Vagina (tissue), 2 donors: ENCODE measurements around the gene CERT1. TPM values are rescaled to one million over a fixed set of nuclear protein-coding genes. Genes with fewer than 3 reads are reported as not detected.

ENCODE experiments used
- DNase-seq, 2 donors: peaks; one replicate each; pipeline ENCODE4 v3.0.0-alpha.2; 2017; ENCODE audit errors: extremely low spot score in 2 of 2
- H3K27ac ChIP-seq: fragments of 200-600 bp; sonication (generic); one replicate; pipeline ENCODE4 v1.5.1; 2019
- H3K27me3 ChIP-seq: fragments of 200-600 bp; sonication (generic); one replicate; pipeline ENCODE4 v1.5.1; 2019
- H3K36me3 ChIP-seq, 2 donors: fragments of 200-600 bp; sonication (generic); one replicate each; pipeline ENCODE4 v1.5.1; 2017 to 2019
- H3K4me1 ChIP-seq: fragments of 200-600 bp; sonication (generic); one replicate; pipeline ENCODE4 v1.5.1; 2019
- H3K4me3 ChIP-seq, 2 donors: fragments of 200-600 bp; sonication (generic); 1 replicate in 1 of 2; 2 replicates in 1 of 2; pipeline ENCODE4 v1.5.1; 2016 to 2019
- H3K9me3 ChIP-seq: fragments of 200-600 bp; sonication (generic); one replicate; pipeline ENCODE4 v1.5.1; 2019
- POLR2A ChIP-seq, 2 donors: fragments of 450-650 bp; IDR thresholded peaks; one replicate each; pipeline ENCODE4 v1.6.1; 2017; ENCODE audit warnings: antibody characterized with exemption in 2 of 2, mild to moderate bottlenecking in 2 of 2, moderate library complexity in 2 of 2
- POLR2AphosphoS5 ChIP-seq, 2 donors: sonication (generic); formaldehyde crosslinking; IDR thresholded peaks; one replicate each; pipeline ENCODE4 v1.9.0; 2017; ENCODE audit warnings: antibody characterized with exemption in 2 of 2, mild to moderate bottlenecking in 2 of 2, low read depth in 1 of 2; ENCODE audit not compliant: insufficient read depth in 1 of 2
- intact Hi-C: fragments of 100-400 bp; cut with DNase I; formaldehyde crosslinking; loops from one replicate; pipeline ENCODE4 v1.15.1; 2023
- total RNA-seq: library from RNA; depleted of rRNA; stranded (reverse); fragments of >200 nt; gene quantifications from one replicate; pipeline ENCODE4 v1.2.3, GENCODE V29; 2016
- TF ChIP-seq, protein P1 (sequence below), 3 experiments: fragments of 450-650 bp in 2 of 3; fragments of 200-600 bp in 1 of 3; sonication (generic) in 1 of 3; IDR thresholded peaks; one replicate each; pipeline ENCODE4 v1.5.1; 2017 to 2019; ENCODE audit warnings: antibody characterized with exemption in 3 of 3, mild to moderate bottlenecking in 2 of 3, moderate library complexity in 2 of 3

The CERT1 gene
- total RNA-seq, 1 donor from 2014 or later, result 44.2 TPM

DNA sequence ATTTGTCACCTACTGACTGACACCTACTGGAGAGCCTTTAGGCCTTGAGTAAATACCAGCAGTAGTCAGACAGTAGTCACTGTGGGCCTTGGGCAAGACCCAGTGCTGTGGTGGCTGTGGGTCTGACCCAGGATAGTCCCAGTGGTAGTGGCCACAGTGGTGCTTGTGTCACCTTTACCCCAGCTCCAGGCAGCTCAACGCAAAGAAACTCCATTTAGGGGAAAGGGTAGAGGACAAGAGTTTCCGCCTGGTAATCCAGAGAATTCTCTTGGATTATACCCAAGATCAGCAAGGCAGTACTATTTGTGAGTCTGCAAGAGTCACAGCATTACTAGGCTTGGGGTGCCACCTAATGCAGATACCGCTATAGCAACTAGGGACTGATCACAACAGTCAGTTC lies 28.9 kb downstream of the CERT1 start:
- no peaks in the 10 kb centered on the region for H3K36me3 ChIP-seq
- intact Hi-C loops, result no loop called here

DNA sequence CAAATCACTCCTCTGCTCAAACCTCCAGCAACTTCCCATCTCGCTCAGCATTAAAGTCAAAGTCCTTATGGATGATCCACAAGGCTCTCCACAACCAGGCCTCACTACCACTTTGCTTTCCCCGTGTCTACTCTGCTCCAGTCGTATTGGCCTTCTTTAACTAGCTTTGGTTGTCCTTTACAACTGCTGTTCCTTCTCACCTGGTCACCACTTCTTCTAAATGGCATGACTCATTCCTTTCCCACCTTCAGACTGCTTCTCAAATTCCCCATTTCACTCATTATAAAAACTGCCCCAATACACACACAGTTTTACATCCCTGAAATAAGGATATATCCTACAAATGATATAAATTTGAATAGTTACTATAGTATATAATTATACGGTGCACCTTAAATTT lies 30.4 kb downstream of the CERT1 start:
- no peak overlapping the region for H3K4me3 ChIP-seq
- DNase-seq, result no peak
- no peaks in the 10 kb centered on the region for H3K9me3 ChIP-seq
- no peaks in the 10 kb centered on the region for H3K4me1 ChIP-seq
- no peak overlapping the region for H3K27ac ChIP-seq
- intact Hi-C loops, result no loop called here
- H3K36me3 ChIP-seq, result no peaks in the 10 kb centered on the region
- no peaks in the 10 kb centered on the region for H3K27me3 ChIP-seq
- TF ChIP-seq POLR2A (IDR thresholded peaks at IDR 0.05), result no peak
- TF ChIP-seq, protein P1, sequence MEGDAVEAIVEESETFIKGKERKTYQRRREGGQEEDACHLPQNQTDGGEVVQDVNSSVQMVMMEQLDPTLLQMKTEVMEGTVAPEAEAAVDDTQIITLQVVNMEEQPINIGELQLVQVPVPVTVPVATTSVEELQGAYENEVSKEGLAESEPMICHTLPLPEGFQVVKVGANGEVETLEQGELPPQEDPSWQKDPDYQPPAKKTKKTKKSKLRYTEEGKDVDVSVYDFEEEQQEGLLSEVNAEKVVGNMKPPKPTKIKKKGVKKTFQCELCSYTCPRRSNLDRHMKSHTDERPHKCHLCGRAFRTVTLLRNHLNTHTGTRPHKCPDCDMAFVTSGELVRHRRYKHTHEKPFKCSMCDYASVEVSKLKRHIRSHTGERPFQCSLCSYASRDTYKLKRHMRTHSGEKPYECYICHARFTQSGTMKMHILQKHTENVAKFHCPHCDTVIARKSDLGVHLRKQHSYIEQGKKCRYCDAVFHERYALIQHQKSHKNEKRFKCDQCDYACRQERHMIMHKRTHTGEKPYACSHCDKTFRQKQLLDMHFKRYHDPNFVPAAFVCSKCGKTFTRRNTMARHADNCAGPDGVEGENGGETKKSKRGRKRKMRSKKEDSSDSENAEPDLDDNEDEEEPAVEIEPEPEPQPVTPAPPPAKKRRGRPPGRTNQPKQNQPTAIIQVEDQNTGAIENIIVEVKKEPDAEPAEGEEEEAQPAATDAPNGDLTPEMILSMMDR (IDR thresholded peaks at IDR 0.05), result no peak
- no peak for TF ChIP-seq POLR2AphosphoS5 (IDR thresholded peaks at IDR 0.05; ENCODE audit: insufficient read depth in 1 of 2, low read depth in 1 of 2)

More for the DNA sequence above, 28.9 kb downstream of the CERT1 start:
- Histone ChIP-seq H3K27ac (no peak overlapping the region), H3K4me3 (no peak overlapping the region), H3K4me1 (no peaks in the 10 kb centered on the region), H3K9me3 (peaks cover 2% of the 10 kb centered on the region), H3K27me3 (no peaks in the 10 kb centered on the region)
- DNase-seq, result no peak
- TF ChIP-seq, protein P1 (IDR thresholded peaks at IDR 0.05), result no peak
- TF ChIP-seq POLR2AphosphoS5 (IDR thresholded peaks at IDR 0.05; ENCODE audit: insufficient read depth in 1 of 2, low read depth in 1 of 2) (no peak), POLR2A (IDR thresholded peaks at IDR 0.05) (no peak)

DNA sequence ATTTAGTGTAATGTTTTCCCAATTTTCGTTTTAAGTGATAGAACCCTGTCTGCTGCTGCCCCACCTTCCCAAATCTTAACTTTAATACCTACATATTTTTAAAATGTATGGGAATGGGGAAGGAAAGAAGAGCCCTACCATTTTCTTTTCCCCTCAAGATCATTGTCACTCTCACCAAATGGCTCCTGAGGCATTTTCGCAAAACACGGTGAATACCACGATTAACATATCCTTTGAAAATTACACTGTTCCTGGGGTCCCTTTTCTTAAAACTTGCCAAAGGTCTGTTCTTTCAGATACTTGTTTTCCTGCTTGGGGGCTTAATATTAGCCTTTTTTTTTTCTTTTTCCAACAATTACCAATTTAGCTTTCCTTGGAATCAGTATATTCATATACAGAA lies 36.1 kb downstream of the CERT1 start:
- no peak overlapping the region for H3K4me3 ChIP-seq
- no peaks in the 10 kb centered on the region for H3K27me3 ChIP-seq
- intact Hi-C loops, result no loop called here
- TF ChIP-seq, protein P1 (IDR thresholded peaks at IDR 0.05), result no peak
- TF ChIP-seq POLR2AphosphoS5 (IDR thresholded peaks at IDR 0.05; ENCODE audit: insufficient read depth in 1 of 2, low read depth in 1 of 2), result no peak
- TF ChIP-seq POLR2A (IDR thresholded peaks at IDR 0.05), result no peak
- no peaks in the 10 kb centered on the region for H3K9me3 ChIP-seq
- H3K27ac ChIP-seq, result no peak overlapping the region
- no peaks in the 10 kb centered on the region for H3K36me3 ChIP-seq
- no peaks in the 10 kb centered on the region for H3K4me1 ChIP-seq
- DNase-seq, result no peak

DNA sequence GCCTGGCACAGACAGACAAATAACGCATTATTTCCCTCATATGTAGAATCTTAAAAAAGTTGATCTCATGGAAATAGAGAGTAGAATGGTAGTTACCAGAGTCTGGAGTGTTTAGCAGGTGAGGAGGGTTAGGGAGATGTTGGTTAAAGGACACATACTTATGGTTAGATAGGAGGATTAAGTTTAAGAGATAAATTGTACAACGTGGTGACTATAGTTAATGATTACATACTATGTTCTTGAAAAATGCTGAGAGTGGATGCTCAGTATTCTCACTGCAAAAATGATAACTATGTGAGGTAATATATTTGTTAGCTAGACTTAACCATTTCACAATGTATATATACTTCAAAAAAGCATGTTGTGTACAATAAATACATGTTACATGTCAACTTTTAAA lies 38.0 kb downstream of the CERT1 start:
- peaks cover 0 to 8% of the 10 kb centered on the region in 2 donors for H3K36me3 ChIP-seq
- no peak overlapping the region for H3K4me3 ChIP-seq
- no peak for DNase-seq
- H3K27ac ChIP-seq, result no peak overlapping the region
- intact Hi-C loops, result no loop called here
- no peaks in the 10 kb centered on the region for H3K27me3 ChIP-seq
- no peak for TF ChIP-seq POLR2A (IDR thresholded peaks at IDR 0.05)
- no peak for TF ChIP-seq POLR2AphosphoS5 (IDR thresholded peaks at IDR 0.05; ENCODE audit: insufficient read depth in 1 of 2, low read depth in 1 of 2)
- TF ChIP-seq, protein P1 (IDR thresholded peaks at IDR 0.05), result no peak
- peaks cover 17% of the 10 kb centered on the region for H3K9me3 ChIP-seq
- no peaks in the 10 kb centered on the region for H3K4me1 ChIP-seq

DNA sequence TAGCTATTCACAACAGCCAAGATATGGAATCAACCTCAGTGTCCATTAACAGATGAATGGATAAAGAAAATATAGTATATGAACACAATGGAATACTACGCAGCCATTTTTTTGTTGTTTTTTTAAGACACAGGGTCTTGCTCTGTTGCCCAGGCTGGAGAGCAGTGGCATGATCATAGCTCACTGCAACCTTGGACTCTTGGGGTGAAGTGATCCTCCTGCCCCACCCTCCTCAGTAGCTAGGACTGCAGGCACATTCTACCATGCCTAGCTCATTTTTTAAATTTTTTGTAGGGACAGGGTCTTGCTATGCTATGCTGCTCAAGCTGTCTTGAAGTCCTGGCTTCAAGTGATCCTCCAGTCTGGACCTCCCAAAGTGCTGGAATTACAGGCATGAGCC lies 38.5 kb downstream of the CERT1 start:
- Histone ChIP-seq H3K4me3 (no peak overlapping the region), H3K27ac (no peak overlapping the region), H3K36me3 (peaks cover 0 to 8% of the 10 kb centered on the region in 2 donors), H3K9me3 (peaks cover 19% of the 10 kb centered on the region), H3K27me3 (no peaks in the 10 kb centered on the region), H3K4me1 (no peaks in the 10 kb centered on the region)
- TF ChIP-seq, protein P1 (IDR thresholded peaks at IDR 0.05), result no peak
- no peak for TF ChIP-seq POLR2AphosphoS5 (IDR thresholded peaks at IDR 0.05; ENCODE audit: insufficient read depth in 1 of 2, low read depth in 1 of 2)
- no peak for TF ChIP-seq POLR2A (IDR thresholded peaks at IDR 0.05)
- intact Hi-C loops, result no loop called here
- no peak for DNase-seq
